NCI-H2171 (cell line): ENCODE results near the gene MMGT1.
"Not testable (repeated sequence)": the region's sequence is repeated elsewhere in the genome, so short reads cannot be mapped to it uniquely, and the experiment has no call there.

Experiments used
- DNase-seq: peaks from one replicate; lab custom pipeline; 2025; lab: John Stamatoyannopoulos, UW

Gene MMGT1

DNA sequence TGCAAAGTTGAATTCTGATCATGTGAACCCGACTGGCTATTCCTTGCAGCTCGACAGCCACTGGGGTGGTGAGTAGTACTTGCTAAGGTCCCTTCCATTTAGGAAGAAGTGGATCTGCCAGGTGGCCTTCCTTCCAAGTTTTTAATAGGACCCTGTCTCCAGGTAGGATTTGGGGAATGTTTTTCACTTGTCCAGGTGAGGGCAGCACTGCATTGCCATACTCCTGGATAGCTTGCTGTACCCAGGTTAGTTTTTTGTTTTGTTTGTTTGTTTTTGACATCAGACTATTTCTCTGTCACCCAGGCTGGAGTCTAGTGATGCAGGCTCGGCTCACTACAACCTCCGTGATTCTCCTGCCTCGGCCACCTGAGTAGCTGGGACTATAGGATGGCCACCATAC is 50.4 kb downstream of the MMGT1 start:
- no peak for DNase-seq

DNA sequence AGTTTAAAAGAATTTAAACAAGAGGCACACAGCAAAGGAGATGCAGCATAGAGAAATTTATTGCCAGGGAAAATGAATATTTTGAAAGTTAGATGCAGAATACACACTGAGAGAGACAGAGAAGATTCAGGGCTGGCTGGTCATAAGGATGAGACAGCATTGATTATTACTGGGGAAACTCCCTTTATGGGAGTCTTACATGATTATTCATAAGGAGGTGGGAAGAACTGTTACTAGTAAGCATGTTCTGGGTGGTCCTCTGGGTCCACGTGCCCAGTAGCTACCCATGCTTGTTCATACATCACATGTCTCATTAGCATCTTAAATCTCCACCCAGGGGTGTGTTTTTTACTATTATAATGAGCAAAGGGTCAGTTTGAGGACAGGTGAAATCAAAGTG is 53.3 kb downstream of the MMGT1 start:
- not testable (repeated sequence) for DNase-seq

DNA sequence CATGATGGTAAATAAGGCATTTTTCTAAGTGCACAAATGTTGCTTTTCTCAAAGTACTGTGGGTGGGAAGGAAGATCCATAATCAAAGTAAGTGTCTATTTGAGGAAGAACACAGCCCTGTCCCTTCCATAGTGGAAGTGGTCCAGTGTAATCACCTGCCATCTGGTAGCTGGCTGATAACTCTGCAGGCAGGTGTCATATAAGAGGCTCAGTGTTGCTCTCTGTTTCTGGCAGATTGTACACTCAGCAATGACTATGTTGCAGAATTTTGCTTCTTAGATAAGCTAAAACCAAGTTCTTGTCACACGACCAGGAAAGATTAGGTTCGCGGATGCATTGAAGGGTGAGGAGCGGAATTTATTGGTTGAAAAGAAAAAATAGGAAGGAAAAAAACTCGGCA is 59.4 kb downstream of the MMGT1 start:
- no peak for DNase-seq
